GM18861 (cell line): ENCODE data around the gene VCAN.

Experiments used
- ATAC-seq: cut with Tn5 transposase; IDR thresholded peaks from one replicate; pipeline ENCODE4 v1.9.1; 2021; ENCODE audit not compliant: unreplicated experiment

Gene VCAN

DNA sequence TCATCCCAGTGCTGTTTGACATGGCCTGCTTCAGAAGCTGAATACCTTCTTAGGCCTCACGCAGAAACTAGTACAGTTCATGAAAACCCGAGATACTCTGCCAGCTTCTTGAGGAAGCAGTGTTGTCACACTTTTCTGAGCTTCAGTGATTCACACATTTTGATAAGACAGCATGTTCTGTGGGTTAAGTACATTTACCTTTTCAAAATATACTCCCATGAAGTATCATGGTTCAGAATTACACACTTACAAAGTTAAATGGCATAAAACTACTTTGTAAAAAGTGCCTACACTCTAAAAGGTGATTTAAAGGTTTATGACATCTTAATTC lies 56.9 kb downstream of the VCAN start:
- no peak for ATAC-seq

DNA sequence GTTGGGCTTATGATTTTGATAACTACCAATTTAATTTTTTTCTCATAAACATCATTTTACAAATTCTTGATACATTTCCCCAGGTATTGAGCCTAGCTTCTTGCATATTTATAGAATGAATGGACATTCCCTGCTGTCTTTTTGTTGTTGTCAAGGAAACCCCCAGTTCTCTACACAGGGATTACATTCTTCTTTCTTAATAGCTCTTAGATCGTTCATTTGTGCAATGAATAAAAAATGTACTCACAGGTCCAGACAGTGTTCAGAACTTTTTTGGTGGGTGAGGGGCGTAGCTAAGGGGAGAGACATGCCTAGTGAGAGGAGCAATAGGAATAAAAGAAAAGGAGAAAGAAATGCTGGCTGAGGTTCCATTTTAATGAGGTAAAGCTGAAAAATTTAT lies 58.6 kb downstream of the VCAN start:
- ATAC-seq: no peak

DNA sequence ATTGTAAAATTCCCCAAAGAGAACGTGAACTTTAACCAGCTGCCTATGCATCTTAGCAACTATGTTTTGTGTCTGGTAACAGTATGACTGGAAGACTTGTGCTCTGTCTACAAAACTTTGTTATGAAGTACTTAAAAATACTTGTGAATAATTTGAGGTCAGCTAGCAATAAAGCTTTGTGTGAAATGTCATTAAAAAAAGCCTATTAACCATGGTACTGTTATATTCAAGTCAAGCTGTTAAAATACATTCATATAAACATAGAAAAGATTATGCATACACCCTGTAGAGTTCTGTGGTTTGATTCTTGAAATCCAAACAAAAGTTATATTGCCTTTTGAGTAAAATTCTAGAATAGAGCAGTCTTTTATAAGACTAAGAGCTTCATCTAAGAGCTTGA lies 60.1 kb downstream of the VCAN start:
- ATAC-seq: no peak

DNA sequence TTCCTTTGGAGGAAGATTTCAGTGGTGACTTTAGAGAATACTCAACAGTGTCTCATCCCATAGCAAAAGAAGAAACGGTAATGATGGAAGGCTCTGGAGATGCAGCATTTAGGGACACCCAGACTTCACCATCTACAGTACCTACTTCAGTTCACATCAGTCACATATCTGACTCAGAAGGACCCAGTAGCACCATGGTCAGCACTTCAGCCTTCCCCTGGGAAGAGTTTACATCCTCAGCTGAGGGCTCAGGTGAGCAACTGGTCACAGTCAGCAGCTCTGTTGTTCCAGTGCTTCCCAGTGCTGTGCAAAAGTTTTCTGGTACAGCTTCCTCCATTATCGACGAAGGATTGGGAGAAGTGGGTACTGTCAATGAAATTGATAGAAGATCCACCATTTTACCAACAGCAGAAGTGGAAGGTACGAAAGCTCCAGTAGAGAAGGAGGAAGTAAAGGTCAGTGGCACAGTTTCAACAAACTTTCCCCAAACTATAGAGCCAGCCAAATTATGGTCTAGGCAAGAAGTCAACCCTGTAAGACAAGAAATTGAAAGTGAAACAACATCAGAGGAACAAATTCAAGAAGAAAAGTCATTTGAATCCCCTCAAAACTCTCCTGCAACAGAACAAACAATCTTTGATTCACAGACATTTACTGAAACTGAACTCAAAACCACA lies 67.4 kb downstream of the VCAN start:
- peak; percentile 91 for ATAC-seq

DNA sequence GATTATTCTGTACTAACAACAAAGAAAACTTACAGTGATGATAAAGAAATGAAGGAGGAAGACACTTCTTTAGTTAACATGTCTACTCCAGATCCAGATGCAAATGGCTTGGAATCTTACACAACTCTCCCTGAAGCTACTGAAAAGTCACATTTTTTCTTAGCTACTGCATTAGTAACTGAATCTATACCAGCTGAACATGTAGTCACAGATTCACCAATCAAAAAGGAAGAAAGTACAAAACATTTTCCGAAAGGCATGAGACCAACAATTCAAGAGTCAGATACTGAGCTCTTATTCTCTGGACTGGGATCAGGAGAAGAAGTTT lies 67.9 kb downstream of the VCAN start:
- no peak for ATAC-seq

DNA sequence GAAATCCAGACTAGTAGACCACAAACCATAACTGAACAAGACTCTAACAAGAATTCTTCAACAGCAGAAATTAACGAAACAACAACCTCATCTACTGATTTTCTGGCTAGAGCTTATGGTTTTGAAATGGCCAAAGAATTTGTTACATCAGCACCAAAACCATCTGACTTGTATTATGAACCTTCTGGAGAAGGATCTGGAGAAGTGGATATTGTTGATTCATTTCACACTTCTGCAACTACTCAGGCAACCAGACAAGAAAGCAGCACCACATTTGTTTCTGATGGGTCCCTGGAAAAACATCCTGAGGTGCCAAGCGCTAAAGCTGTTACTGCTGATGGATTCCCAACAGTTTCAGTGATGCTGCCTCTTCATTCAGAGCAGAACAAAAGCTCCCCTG lies 68.6 kb downstream of the VCAN start:
- ATAC-seq: no peak

DNA sequence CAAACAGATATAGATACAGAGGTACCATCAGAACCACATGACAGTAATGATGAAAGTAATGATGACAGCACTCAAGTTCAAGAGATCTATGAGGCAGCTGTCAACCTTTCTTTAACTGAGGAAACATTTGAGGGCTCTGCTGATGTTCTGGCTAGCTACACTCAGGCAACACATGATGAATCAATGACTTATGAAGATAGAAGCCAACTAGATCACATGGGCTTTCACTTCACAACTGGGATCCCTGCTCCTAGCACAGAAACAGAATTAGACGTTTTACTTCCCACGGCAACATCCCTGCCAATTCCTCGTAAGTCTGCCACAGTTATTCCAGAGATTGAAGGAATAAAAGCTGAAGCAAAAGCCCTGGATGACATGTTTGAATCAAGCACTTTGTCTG lies 69.2 kb downstream of the VCAN start:
- no peak for ATAC-seq

DNA sequence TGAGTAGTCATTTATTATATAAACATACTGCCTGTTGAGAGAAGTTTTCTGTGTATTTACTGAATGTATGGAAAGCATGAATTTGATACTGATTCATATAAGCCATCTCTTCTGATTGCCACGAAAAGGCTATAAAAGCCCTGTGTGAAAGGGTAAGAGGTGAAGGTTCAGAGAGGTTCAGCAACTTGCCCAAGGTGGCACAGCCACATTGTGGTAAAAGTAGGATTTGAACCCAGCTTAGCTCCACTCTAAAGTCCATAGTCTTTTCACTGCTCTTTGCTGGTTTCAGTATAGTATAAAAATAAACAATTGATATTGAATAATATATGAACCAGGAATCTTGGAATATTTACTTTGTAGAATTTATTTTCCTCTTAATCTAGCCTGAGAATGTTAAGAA lies 71.3 kb downstream of the VCAN start:
- ATAC-seq: no peak

DNA sequence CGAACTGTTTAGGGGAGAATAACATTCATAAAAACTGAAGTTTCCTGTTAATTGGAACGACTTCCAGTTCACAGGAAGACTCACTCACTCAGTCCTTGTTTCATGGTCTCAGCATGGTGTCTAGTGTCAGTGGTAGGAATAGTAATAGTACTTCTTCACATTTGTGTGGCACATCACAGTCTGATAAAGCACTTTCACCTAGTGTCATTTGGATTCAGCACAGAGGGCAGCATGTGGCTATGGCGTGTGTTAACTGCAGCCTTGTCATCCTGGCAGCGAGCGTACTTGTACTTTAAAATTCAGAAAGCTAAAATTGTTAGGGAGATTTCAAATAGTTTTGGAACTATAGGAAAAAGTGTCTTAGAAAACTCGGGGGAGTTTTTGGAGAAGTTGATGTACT lies 72.4 kb downstream of the VCAN start:
- no peak for ATAC-seq

DNA sequence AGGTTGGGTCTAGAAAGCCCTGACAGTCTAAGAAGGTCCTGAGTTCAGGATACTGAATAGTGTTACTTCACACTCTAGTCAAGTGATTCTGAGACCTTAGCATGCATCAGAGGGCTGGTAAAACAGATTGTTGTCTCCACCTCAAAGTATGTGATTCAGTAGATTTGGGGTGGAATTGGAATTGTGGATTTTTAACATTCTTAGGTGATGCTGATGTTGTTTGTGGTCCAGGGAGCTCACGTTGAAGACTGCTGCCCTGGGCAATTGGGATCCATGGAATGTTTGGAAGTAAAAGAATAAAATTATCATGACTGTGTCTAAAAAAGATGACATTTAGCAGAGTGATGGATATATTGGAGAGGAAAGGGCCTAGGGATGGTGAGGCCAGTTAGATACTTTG lies 75.6 kb downstream of the VCAN start:
- no peak for ATAC-seq

DNA sequence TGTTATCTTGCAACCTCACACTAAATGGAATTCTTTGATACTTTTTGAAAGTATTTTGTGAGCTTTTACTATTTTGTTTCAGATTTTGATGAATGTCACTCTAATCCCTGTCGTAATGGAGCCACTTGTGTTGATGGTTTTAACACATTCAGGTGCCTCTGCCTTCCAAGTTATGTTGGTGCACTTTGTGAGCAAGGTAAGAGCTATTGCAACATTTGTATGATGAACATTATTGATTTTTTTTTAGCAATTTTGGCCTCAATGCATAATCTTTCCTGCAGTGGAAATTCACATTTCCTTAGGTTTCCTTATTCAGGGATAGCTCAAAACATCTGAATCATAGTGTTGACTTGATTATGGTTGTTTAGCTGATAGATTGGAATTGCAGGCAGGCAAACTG lies 76.3 kb downstream of the VCAN start:
- ATAC-seq: no peak

DNA sequence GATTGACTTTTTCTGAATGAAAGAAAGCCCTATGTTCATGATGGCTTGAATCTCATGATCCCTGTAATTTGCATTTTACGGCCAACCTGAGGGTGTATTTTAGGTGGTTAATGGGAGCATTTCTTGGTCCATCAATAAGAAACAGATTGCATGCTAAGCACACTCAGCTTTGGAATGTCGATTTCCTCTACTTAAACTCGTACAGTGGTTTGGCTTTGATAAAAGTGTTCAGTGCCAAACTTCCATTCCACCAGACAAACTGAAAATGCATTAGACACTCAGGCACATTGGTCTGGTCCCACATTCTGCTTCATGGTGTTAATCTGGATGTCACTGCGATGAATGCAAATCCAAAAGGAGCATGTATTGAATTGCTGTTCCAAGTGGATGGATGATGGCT lies 77.0 kb downstream of the VCAN start:
- ATAC-seq: no peak

DNA sequence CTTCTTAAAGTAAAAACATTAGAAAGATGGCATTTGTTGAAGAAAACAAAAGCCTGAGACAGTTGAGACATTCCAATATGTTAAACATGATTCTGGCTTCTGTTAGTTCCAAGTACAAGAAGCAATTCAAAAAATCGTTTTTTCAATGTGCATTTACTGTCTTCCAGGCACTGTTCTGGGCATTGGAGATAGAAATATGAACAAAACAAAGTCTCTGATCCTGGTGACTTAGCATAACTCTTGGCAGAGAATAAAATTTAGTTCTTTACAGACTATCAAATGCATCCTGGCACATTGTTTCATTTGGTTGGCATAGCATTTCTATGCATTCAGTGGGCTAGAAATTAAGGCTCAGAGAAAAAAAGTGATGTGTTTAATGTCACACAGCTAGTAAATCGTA lies 77.5 kb downstream of the VCAN start:
- no peak for ATAC-seq

DNA sequence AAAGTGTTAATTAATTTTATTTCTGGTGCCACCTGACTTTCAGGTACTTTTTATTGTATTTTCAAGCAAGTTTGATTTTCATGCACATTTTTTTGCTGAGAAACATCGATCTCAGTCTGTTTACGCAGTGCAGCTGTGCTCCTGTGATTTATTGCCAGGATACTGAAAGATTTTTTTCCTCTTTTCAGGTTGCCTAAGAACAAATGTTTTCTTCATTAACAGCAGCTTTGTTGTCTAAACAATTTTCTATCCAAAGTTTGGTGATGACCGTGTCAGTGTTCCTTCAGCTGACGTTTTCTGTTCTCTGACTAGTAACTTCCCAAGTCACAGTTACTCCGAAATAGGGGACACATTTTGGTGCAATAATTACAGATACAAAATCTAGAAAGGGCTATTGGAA lies 78.1 kb downstream of the VCAN start:
- no peak for ATAC-seq

DNA sequence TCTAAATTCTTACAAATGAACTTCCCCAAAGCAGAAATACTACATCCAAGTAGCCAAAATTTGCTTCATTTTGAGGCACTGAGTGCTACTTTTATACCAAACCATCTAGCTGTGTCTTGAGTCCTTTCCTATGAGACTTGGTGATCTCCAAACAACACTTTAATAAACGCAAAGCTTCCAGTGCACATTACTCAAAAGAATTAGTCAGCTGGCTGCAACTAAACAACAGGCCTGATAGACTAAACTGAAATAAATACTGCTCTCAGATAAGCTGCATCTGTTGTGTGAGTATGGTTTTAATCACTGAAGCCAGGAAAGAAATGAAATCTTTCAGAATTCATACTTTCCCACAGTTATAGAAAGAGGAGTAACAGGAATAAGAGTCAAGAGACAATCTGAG lies 80.3 kb downstream of the VCAN start:
- no peak for ATAC-seq

DNA sequence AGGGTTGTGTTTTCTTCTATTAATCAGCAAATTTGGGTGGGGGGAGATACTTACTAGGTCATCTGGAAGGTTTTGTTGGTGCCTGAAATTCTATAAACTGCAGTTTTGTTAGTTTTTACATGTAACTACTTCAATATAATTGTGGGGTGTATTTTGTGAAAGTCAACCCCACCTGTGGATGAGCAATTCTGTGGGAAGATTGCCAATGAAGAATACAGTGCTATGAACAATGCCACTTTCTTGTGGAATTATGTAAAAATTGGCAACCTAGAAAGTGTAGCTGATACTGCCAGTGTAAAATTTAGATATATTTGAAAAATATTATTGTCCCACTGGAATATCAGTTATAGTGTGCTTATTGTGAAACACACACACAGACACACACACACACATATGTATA lies 80.7 kb downstream of the VCAN start:
- ATAC-seq: no peak

DNA sequence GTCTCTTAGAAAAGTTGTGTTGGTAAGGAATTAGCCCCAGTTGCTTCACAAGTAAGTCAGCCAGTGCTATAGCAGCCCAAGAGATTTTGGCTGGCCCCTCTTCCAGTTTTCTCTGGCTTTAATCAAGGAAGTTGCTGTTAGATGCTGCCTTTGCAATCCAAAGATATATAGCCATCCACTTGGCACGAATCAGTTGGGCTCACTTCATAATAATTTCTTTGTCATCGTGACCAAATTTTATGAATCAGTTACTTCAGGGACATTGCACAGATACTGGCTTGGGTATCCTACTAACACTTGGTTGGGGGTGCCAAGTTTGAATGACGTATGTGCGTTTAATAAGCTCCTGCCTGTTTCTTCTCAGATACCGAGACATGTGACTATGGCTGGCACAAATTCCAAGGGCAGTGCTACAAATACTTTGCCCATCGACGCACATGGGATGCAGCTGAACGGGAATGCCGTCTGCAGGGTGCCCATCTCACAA lies 81.5 kb downstream of the VCAN start:
- ATAC-seq: no peak

DNA sequence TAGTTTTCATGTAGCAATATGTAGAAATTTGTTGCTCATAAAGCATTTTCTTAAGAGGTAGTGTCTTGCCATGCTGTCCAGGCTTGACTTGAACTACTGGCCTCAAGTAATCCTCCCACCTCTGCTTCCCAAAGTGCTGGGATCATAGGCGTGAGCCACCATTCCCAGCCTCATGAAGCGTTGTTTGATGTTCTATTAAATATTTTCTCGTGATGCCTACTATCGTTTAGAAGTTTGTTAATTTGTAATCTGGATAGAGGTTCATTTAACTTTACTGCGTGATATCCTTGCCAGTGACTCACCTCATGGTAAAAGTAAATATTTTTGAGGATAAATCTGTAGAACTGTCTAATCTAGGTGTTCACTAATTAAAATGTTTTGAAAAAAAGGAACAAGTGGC lies 82.6 kb downstream of the VCAN start:
- ATAC-seq: no peak

DNA sequence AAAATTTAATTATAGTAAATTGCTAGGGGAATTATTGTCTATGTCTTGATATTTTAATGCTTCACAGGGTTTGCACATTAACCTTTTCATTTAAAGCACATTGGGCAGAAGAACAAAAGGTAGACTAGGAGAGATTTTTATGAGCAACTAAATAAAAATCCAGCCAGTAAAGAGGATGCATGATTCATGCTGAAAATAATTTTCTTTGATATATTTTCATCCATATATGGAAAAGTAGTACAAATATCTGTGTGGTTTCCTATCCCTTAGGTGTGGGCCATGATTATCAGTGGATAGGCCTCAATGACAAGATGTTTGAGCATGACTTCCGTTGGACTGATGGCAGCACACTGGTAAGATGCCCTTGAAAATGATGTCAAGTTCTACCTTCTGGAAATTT lies 83.1 kb downstream of the VCAN start:
- no peak for ATAC-seq

DNA sequence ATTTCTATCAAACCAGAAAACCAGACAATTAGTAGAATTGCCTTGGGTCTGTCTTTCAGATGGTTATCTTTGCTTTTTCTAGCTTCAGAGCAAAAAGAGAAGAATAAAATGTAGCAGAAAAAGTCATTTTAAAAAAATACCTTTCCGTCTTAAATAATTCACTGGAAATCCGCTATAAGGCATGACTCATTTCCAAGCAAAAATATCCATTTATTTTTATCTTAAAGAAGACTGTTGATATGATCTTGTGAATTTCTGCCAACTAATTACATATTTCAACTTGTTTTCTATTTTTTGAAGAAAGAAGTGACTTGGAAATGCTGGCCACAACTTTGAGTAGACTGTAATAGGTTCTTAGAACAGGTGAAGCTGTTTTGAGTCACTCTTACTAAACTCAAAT lies 83.7 kb downstream of the VCAN start:
- ATAC-seq: no peak

DNA sequence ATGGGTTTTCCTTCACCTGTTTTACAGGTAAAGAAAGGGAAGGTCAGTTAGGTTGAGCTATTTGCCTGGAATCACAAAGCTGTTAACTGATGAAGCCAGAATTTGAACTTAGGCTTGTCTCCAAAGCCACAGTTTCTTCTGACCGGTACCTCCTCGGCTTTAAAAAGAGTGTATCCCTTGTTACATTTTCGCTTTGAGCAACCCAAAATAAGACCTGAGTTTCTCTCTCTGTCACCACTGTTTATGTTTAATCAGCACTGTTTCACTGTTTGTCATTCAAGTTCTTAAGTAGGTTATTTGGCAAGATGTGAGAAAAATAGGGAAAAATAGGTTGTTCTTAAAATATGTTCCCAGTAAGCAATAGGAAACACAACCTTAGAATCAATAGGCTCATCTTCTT lies 84.6 kb downstream of the VCAN start:
- ATAC-seq: peak; percentile 91

DNA sequence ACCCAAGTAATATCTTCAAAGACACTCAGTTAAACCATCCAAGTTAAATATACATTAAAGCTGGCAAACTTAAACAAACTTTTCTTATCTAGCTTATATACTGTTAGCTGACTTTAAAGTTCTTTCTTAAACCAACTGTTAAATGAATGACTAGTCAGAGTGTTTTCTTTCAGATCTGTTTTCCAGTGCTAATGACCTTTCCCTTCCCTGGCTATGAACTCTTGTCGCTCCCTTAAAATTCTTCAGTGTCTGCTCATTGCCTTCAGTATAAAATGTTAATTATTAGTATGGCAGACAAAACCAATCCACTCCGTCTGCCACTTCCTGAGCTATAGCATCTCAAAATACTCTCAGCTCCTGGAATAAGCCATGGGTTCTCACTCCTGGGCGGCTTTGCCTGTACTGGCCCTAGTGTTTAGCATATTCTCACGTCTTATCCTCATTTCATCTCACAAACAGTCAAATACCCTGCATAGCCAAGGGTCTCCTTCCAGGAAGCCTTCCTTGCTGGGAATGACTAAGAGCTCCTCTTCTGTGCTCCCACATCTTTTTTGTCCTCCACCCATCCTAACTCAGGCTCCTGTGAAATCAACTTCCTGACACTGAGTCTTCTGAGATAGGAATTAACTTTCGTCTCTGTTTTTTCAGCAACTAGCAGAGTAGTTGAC lies 87.7 kb downstream of the VCAN start:
- ATAC-seq: no peak

DNA sequence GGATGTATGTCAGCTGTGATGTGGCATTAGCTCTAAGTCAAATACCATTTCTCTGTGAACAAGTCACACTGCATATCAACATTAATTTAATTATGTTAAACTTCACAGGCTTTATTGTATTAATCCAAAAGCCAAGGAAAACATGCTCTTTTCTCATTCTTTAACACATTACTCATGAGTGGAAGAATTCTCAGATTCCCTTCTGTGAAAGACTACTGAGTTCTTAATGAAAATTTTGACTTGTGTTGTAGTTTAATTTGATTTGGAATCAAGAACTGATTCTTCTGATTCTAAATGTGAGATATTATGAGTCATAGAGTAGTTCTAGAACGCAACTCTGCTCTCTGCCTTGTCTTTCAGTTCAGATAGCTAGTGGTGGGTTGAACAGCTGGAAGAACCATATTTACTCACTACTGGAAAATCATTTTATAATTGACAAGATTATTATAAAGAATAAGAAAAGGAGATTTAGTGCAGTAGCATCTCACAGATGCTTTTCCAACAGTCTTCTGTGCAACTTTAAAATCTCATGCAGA lies 90.6 kb downstream of the VCAN start:
- no peak for ATAC-seq
